HepG2 (cell line): ENCODE measurements around the gene C17orf58. TPM values are rescaled to one million over a fixed set of nuclear protein-coding genes. Genes with fewer than 3 reads are reported as not detected.

Source experiments
- ATM ChIP-seq: fragments of 450-650 bp; IDR thresholded peaks from 2 replicates; pipeline ENCODE4 v1.7.1; 2017; ENCODE audit warnings: mild to moderate bottlenecking, borderline replicate concordance
- FOXP1 ChIP-seq, 2 experiments: fragments of 450-650 bp in 1 of 2; IDR thresholded peaks; 2 replicates each; pipeline ENCODE4 v1.6.1; 2017 to 2018; ENCODE audit warnings: antibody characterized with exemption in 1 of 2
- NCOR1 ChIP-seq: fragments of 200-600 bp; sonication (generic); IDR thresholded peaks from 2 replicates; pipeline ENCODE4 v1.7.0; 2017; ENCODE audit warnings: antibody characterized with exemption, low read length, borderline replicate concordance
- NR2F6 ChIP-seq, 2 experiments: IDR thresholded peaks; 2 replicates each; pipeline ENCODE4 v1.6.1; 2016; ENCODE audit warnings: antibody characterized with exemption in 1 of 2, mild to moderate bottlenecking in 1 of 2
- POLR2A ChIP-seq, 2 experiments: IDR thresholded peaks; 2 replicates each; pipeline ENCODE4 v1.6.1; 2011; ENCODE audit warnings: low read depth in 2 of 2, low read length in 2 of 2, mild to moderate bottlenecking in 1 of 2, moderate library complexity in 1 of 2; ENCODE audit not compliant: insufficient read depth in 1 of 2
- PTBP1 ChIP-seq: fragments of 200-400 bp; formaldehyde crosslinking; IDR thresholded peaks from 2 replicates; pipeline ENCODE4 v1.6.1; 2018; ENCODE audit warnings: low read length, low read depth; ENCODE audit not compliant: poor library complexity, severe bottlenecking
- REST ChIP-seq, 2 experiments: IDR thresholded peaks; 2 replicates each; pipeline ENCODE4 v1.6.1; 2011 to 2012; ENCODE audit warnings: low read length in 2 of 2, borderline replicate concordance in 1 of 2, low read depth in 1 of 2, mild to moderate bottlenecking in 1 of 2, moderate library complexity in 1 of 2
- SETDB1 ChIP-seq: sonication (generic); formaldehyde crosslinking; IDR thresholded peaks from 2 replicates; pipeline ENCODE4 v1.5.1; 2020; ENCODE audit warnings: missing genetic modification reagents, mild to moderate bottlenecking, borderline replicate concordance
- SIN3A ChIP-seq: IDR thresholded peaks from 2 replicates; pipeline ENCODE4 v1.6.1; 2011; ENCODE audit warnings: low read depth, mild to moderate bottlenecking, control low read depth, low read length, borderline replicate concordance
- ZMYM2 ChIP-seq: sonication (generic); formaldehyde crosslinking; IDR thresholded peaks from 2 replicates; pipeline ENCODE4 v1.8.0; 2022; ENCODE audit warnings: mild to moderate bottlenecking, missing genetic modification reagents
- ZNF138 ChIP-seq: sonication (generic); formaldehyde crosslinking; IDR thresholded peaks from 2 replicates; pipeline ENCODE4 v1.5.0; 2020; ENCODE audit warnings: mild to moderate bottlenecking, low read depth, missing genetic modification reagents
- ZNF407 ChIP-seq: sonication (generic); formaldehyde crosslinking; IDR thresholded peaks from one replicate; pipeline ENCODE4 v1.5.1; 2020; ENCODE audit warnings: mild to moderate bottlenecking, missing genetic modification reagents; ENCODE audit errors: not compliant biosample characterization
- ZNF430 ChIP-seq: sonication (generic); formaldehyde crosslinking; IDR thresholded peaks from 2 replicates; pipeline ENCODE4 v1.9.0; 2021; ENCODE audit warnings: mild to moderate bottlenecking, missing genetic modification reagents
- ZNF530 ChIP-seq: sonication (generic); formaldehyde crosslinking; IDR thresholded peaks from 2 replicates; pipeline ENCODE4 v1.5.0; 2020; ENCODE audit warnings: low read depth, mild to moderate bottlenecking, missing genetic modification reagents
- ZNF678 ChIP-seq: sonication (generic); formaldehyde crosslinking; IDR thresholded peaks from 2 replicates; pipeline ENCODE4 v1.4.0; 2020; ENCODE audit warnings: mild to moderate bottlenecking, missing genetic modification reagents
- ZNF746 ChIP-seq: sonication (generic); formaldehyde crosslinking; IDR thresholded peaks from 2 replicates; pipeline ENCODE4 v1.8.0; 2022; ENCODE audit warnings: mild to moderate bottlenecking, missing genetic modification reagents
- polyA plus RNA-seq, 8 experiments: library from polyadenylated mRNA; depleted of rRNA in 3 of 8; stranded (reverse) in 7 of 8; unstranded in 1 of 8; fragments of >200 nt; fragmentation: Illumina TruSeq in 4 of 8; extraction: Trizol in 4 of 8; gene quantifications; 2 replicates each; pipeline versions ENCODE4 v1.2.1 to v1.2.3, GENCODE V29; 2011 to 2016; ENCODE audit warnings: low read depth in 4 of 8, missing spikeins in 1 of 8, mixed read lengths in 1 of 8; ENCODE audit not compliant: insufficient read depth in 1 of 8
- total RNA-seq, 5 experiments: library from RNA; depleted of rRNA; stranded (reverse); fragments of >200 nt; fragmentation: Illumina TruSeq; extraction: Trizol; gene quantifications; 2 replicates each; pipeline ENCODE4 v1.2.3, GENCODE V29; 2016; ENCODE audit warnings: low read depth in 1 of 5

Gene C17orf58
- total and polyA plus RNA-seq, 2 of the 13 experiments (the other 11 are each of a cell fraction or from before 2014, with no cell fraction given), result 15.6 to 15.8 TPM

GRCh38 chr17:68035523-68036303 lies 39.4 kb upstream of the C17orf58 start, which contains the start of gene KPNA2 (continued):
- TF ChIP-seq ZNF407 (CRISPR knock-in tag), result peak; percentile 97
- TF ChIP-seq ZNF678 (CRISPR knock-in tag), result no peak; the same call in 1 of the 2 replicates
- no peak for TF ChIP-seq ATM
- TF ChIP-seq PTBP1, result peak; percentile 85
- TF ChIP-seq POLR2A (IDR thresholded peaks at IDR 0.05; ENCODE audit: insufficient read depth in 1 of 2, low read depth in 2 of 2, low read length in 2 of 2), result peak; percentile 97 to 98
- TF ChIP-seq NCOR1, result peak; percentile 53; the same call in 1 of the 2 replicates
- no peak for TF ChIP-seq SETDB1 (CRISPR knock-in tag)
- peak; percentile 98 for TF ChIP-seq SIN3A
- no peak for TF ChIP-seq ZNF530 (CRISPR knock-in tag)
- no peak for TF ChIP-seq ZNF138 (CRISPR knock-in tag)
- peak in 1 of 2 experiments; percentile 66; a peak in 1 of 4 replicates for TF ChIP-seq REST (IDR thresholded peaks at IDR 0.05; ENCODE audit: borderline replicate concordance in 1 of 2, low read depth in 1 of 2, low read length in 2 of 2)
- no peak for TF ChIP-seq ZMYM2
- TF ChIP-seq NR2F6 (IDR thresholded peaks at IDR 0.05), result no peak
- TF ChIP-seq NR2F6 (CRISPR knock-in tag; IDR thresholded peaks at IDR 0.05), result no peak; the same call in 1 of the 2 replicates
- 0 out of 2 replicates have a peak, but pooled peaks have one; percentile 8 for TF ChIP-seq FOXP1 (IDR thresholded peaks at IDR 0.05)
- no peak for TF ChIP-seq FOXP1 (CRISPR knock-in tag; IDR thresholded peaks at IDR 0.05)
- peak; percentile 76; the same call in 1 of the 2 replicates for TF ChIP-seq ZNF430 (CRISPR knock-in tag)
- peak; percentile 70; the same call in 1 of the 2 replicates for TF ChIP-seq ZNF746 (CRISPR knock-in tag)
